ENCODE results near the gene GHITM.

Gene GHITM

DNA sequence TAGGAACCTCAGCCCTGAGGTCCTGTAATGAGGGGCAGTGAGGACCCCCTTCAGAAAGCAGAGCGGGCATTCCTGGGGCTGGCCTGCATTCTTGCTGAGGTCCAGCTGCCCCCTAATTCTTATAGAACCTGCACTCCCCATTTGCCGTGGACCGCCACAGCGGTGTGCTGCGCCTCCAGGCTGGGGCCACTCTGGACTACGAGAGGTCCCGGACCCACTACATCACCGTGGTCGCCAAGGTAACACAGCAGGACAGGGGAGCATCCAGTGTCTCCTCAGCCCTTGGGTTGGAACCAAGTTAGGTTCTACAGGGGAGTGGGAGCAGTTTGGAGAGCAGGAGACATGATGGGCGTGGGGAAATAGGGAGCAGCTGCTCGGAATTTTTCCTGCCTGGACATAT lies 62.4 kb downstream of the GHITM start:
- no peak for DNase-seq

DNA sequence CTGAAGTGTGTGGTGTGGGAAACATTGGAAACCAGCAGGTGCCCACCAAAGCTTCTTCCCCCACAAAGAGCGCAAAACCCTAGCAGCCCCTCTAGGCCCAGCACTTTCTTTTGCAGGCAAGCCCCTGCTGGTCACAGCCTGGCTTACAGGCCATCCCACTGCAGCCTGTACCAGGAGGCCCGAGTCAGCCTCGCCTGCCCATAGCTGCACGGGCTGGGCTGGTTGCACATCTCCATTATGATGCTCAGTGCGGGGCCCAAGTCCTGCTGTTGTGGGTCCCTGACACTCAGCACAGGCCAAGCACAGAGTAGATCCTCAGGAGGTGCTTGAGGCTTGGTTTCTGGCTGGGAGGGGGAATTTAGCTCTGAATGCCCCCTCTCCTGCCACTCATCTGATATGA lies 63.0 kb downstream of the GHITM start:
- no peak for DNase-seq
